H9 (cell line): ENCODE data around the gene PPP5C. TPM values are rescaled to one million over a fixed set of nuclear protein-coding genes. Genes with fewer than 3 reads are reported as not detected.
A peak's percentile ranks its signal among the peaks of the same experiment; 100 is the strongest.
"Not testable (repeated sequence)": the region's sequence is repeated elsewhere in the genome, so short reads cannot be mapped to it uniquely, and the experiment has no call there.

Experiments used
- DNase-seq: peaks from one replicate; pipeline ENCODE4 v3.0.0-alpha.2; 2017
- H2AFZ ChIP-seq: one replicate; pipeline ENCODE4 v1.6.1; 2013; ENCODE audit warnings: mild to moderate bottlenecking, low read length, control low read depth, moderate library complexity
- H2AK5ac ChIP-seq: 2 replicates; pipeline ENCODE4 v1.6.1; 2013; ENCODE audit warnings: low read length, control low read depth, mixed read lengths; ENCODE audit not compliant: insufficient read length
- H2BK120ac ChIP-seq: one replicate; pipeline ENCODE4 v1.6.1; 2013; ENCODE audit warnings: low read depth, mild to moderate bottlenecking, low read length, control low read depth, inconsistent platforms; ENCODE audit not compliant: poor library complexity, severe bottlenecking
- H2BK12ac ChIP-seq: 2 replicates; pipeline ENCODE4 v1.6.1; 2013; ENCODE audit warnings: low read length, control low read depth, mixed read lengths, low read depth; ENCODE audit not compliant: insufficient read length
- H2BK15ac ChIP-seq: 2 replicates; pipeline ENCODE4 v1.6.1; 2013; ENCODE audit warnings: low read depth, low read length, control low read depth
- H2BK20ac ChIP-seq: one replicate; pipeline ENCODE4 v1.6.1; 2013; ENCODE audit warnings: low read depth, mild to moderate bottlenecking, low read length, control low read depth, inconsistent platforms; ENCODE audit not compliant: poor library complexity, severe bottlenecking
- H2BK5ac ChIP-seq: 2 replicates; pipeline ENCODE4 v1.6.1; 2013; ENCODE audit warnings: low read length, control low read depth, mixed read lengths; ENCODE audit not compliant: insufficient read length
- H3K14ac ChIP-seq: 2 replicates; pipeline ENCODE4 v1.6.1; 2013; ENCODE audit warnings: low read length, control low read depth; ENCODE audit not compliant: insufficient read depth
- H3K18ac ChIP-seq: 2 replicates; pipeline ENCODE4 v1.6.1; 2013; ENCODE audit warnings: low read depth, mild to moderate bottlenecking, mixed read lengths, low read length, control low read depth; ENCODE audit not compliant: insufficient read length
- H3K23ac ChIP-seq: 2 replicates; pipeline ENCODE4 v1.6.1; 2013; ENCODE audit warnings: low read length, control low read depth, mixed read lengths, low read depth; ENCODE audit not compliant: insufficient read length
- H3K23me2 ChIP-seq: 2 replicates; pipeline ENCODE4 v1.6.1; 2013; ENCODE audit warnings: low read depth, mild to moderate bottlenecking, mixed read lengths, low read length, control low read depth; ENCODE audit not compliant: insufficient read length, poor library complexity, severe bottlenecking
- H3K27ac ChIP-seq: 2 replicates; pipeline ENCODE4 v1.5.1; 2013; ENCODE audit warnings: low read length, control low read depth, mixed read lengths, low read depth; ENCODE audit not compliant: insufficient read length
- H3K27me3 ChIP-seq: 2 replicates; pipeline ENCODE4 v1.6.1; 2013; ENCODE audit warnings: low read length, control low read depth, inconsistent platforms; ENCODE audit not compliant: insufficient read depth
- H3K4ac ChIP-seq: 2 replicates; pipeline ENCODE4 v1.6.1; 2013; ENCODE audit warnings: low read depth, mild to moderate bottlenecking, control low read depth, inconsistent platforms, low read length, moderate library complexity
- H3K4me1 ChIP-seq: 2 replicates; pipeline ENCODE4 v1.6.1; 2013; ENCODE audit warnings: low read length, control low read depth, inconsistent platforms; ENCODE audit not compliant: insufficient read depth
- H3K4me2 ChIP-seq: 2 replicates; pipeline ENCODE4 v1.6.1; 2013; ENCODE audit warnings: low read length, control low read depth, mixed read lengths; ENCODE audit not compliant: insufficient read length, insufficient read depth
- H3K56ac ChIP-seq: 2 replicates; pipeline ENCODE4 v1.6.1; 2013; ENCODE audit warnings: low read depth, mild to moderate bottlenecking, mixed read lengths, low read length, control low read depth; ENCODE audit not compliant: insufficient read length
- H3K79me1 ChIP-seq: 2 replicates; pipeline ENCODE4 v1.6.1; 2013; ENCODE audit warnings: low read depth, mild to moderate bottlenecking, moderate library complexity, low read length, control low read depth, inconsistent platforms; ENCODE audit not compliant: insufficient read depth, poor library complexity, severe bottlenecking
- H3K79me2 ChIP-seq: 2 replicates; pipeline ENCODE4 v1.6.1; 2013; ENCODE audit warnings: low read length, control low read depth, inconsistent platforms; ENCODE audit not compliant: insufficient read depth
- H3K9ac ChIP-seq: 2 replicates; pipeline ENCODE4 v1.6.1; 2013; ENCODE audit warnings: low read length, control low read depth, mixed read lengths; ENCODE audit not compliant: insufficient read length; ENCODE audit errors: extremely low read depth
- H3K9me3 ChIP-seq: one replicate; pipeline ENCODE4 v1.6.1; 2013; ENCODE audit warnings: low read depth, low read length, inconsistent platforms; ENCODE audit not compliant: control insufficient read depth
- H3T11ph ChIP-seq: one replicate; pipeline ENCODE4 v1.6.1; 2013; ENCODE audit warnings: mild to moderate bottlenecking, low read length, control low read depth, inconsistent platforms
- H4K20me1 ChIP-seq: one replicate; pipeline ENCODE4 v1.6.1; 2013; ENCODE audit not compliant: control insufficient read depth, insufficient read length, insufficient read depth
- H4K5ac ChIP-seq: 2 replicates; pipeline ENCODE4 v1.6.1; 2013; ENCODE audit warnings: low read depth, mild to moderate bottlenecking, mixed read lengths, low read length, control low read depth; ENCODE audit not compliant: insufficient read length
- H4K8ac ChIP-seq: replicated peaks from 2 replicates; pipeline ENCODE4 v1.6.1; 2013; ENCODE audit warnings: low read length, control low read depth, mixed read lengths, low read depth; ENCODE audit not compliant: insufficient read length
- H4K91ac ChIP-seq: 2 replicates; pipeline ENCODE4 v1.6.1; 2013; ENCODE audit warnings: low read depth, mild to moderate bottlenecking, moderate library complexity, mixed read lengths, low read length, control low read depth; ENCODE audit not compliant: insufficient read length
- H3K27ac Mint-ChIP-seq, 3 experiments: 2 replicates in 2 of 3; 3 replicates in 1 of 3; pipeline ENCODE4 v1.8.0; 2020 to 2021; ENCODE audit warnings: mixed read lengths in 3 of 3, mild to moderate bottlenecking in 1 of 3, moderate library complexity in 1 of 3
- H3K27me3 Mint-ChIP-seq: 2 replicates; pipeline ENCODE4 v1.8.0; 2021; ENCODE audit warnings: low read depth, mild to moderate bottlenecking, moderate library complexity, mixed read lengths
- H3K36me3 Mint-ChIP-seq, 3 experiments: 2 replicates in 2 of 3; 3 replicates in 1 of 3; pipeline ENCODE4 v1.8.0; 2020 to 2021; ENCODE audit warnings: low read depth in 3 of 3, mixed read lengths in 3 of 3; ENCODE audit not compliant: insufficient read depth in 1 of 3
- H3K4me1 Mint-ChIP-seq, 2 experiments: 2 replicates each; pipeline ENCODE4 v1.8.0; 2020; ENCODE audit warnings: mixed read lengths in 2 of 2
- H3K4me3 Mint-ChIP-seq, 2 experiments: 2 replicates in 1 of 2; 3 replicates in 1 of 2; pipeline ENCODE4 v1.8.0; 2020 to 2021; ENCODE audit warnings: mild to moderate bottlenecking in 2 of 2, mixed read lengths in 2 of 2, moderate library complexity in 1 of 2
- H3K9me3 Mint-ChIP-seq, 2 experiments: 2 replicates in 1 of 2; 3 replicates in 1 of 2; pipeline ENCODE4 v1.8.0; 2020; ENCODE audit warnings: mild to moderate bottlenecking in 2 of 2, mixed read lengths in 2 of 2, moderate library complexity in 1 of 2
- WGBS: extraction: QIAGEN DNeasy Blood & Tissue Kit; methylation state at CpG from one replicate; pipeline ENCODE4 v1.1.7; 2013; ENCODE audit warnings: missing lambda C conversion rate, low lambda C conversion rate, mixed read lengths; ENCODE audit not compliant: insufficient read length; ENCODE audit errors: extremely low coverage; 5-methylcytosine and 5-hydroxymethylcytosine counted together
- total RNA-seq: library from RNA; stranded (reverse); gene quantifications from 2 replicates; pipeline ENCODE4 v1.2.1, GENCODE V29; 2021
- TF ChIP-seq, protein P1 (sequence below): fragments of 200-600 bp; sonication (generic); conservative IDR thresholded peaks from 3 replicates; pipeline ENCODE4 v1.8.0; 2021; ENCODE audit warnings: antibody characterized with exemption, mild to moderate bottlenecking

Gene PPP5C
- total RNA-seq, 1 experiment from 2014 or later = 108 TPM

DNA sequence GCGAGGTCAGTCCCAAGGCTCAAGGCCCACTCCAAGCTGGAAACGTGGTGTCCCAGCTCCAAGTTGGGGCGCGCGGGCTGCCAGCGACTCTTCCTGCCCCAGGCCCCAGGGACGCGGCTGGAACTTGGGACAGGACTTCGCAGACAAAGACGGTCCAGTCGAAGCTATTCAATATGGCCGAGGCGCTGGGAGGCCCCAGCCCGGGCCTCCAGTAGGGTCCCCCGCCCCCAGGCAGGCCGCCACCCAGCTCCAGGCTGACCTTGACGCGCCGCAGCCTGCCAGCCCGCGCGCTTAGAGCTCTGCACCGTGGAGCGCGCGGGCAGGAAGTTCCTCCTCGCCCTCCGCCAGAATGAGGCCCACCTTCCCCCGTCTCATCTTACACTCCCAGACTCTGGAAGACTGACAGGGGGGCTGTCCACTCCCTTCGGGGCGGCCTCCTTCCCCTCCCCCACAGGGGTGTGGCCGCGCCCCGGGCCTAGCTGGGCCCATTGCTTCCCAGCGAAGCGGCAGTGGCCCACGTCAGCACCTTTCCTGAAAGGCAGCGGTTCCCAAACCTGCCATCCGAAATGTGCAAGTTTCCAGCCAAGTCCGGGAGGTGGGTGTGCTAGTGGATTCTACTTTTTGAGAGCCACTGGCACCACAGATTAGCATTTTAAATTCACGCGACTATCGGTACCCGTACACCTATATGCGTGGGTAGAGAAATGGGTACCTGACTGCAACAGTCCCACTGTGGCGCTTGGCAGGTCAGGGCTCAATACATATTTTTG is 66.6 kb downstream of the PPP5C start, which contains the start of gene CCDC8:
CCDC8 (minus strand) TSS at position 303 of the 770 bp plus-strand sequence. CDS start 754 bp downstream, outside the sequence.
- no peak within 1 kb of the TSS for H3K4ac ChIP-seq
- H2BK120ac ChIP-seq = no peak within 1 kb of the TSS
- H3K4me1 ChIP-seq = no peaks in the 10 kb centered on the region; the same call in 1 of the 2 replicates
- peak within 1 kb of the TSS; percentile 74 to 92 (median 85); a peak in 5 of 7 replicates for H3K27ac Mint-ChIP-seq
- peak within 1 kb of the TSS; percentile 90 to 94 for H3K4me3 Mint-ChIP-seq
- no peak within 1 kb of the TSS for H4K5ac ChIP-seq
- TF ChIP-seq, protein P1, sequence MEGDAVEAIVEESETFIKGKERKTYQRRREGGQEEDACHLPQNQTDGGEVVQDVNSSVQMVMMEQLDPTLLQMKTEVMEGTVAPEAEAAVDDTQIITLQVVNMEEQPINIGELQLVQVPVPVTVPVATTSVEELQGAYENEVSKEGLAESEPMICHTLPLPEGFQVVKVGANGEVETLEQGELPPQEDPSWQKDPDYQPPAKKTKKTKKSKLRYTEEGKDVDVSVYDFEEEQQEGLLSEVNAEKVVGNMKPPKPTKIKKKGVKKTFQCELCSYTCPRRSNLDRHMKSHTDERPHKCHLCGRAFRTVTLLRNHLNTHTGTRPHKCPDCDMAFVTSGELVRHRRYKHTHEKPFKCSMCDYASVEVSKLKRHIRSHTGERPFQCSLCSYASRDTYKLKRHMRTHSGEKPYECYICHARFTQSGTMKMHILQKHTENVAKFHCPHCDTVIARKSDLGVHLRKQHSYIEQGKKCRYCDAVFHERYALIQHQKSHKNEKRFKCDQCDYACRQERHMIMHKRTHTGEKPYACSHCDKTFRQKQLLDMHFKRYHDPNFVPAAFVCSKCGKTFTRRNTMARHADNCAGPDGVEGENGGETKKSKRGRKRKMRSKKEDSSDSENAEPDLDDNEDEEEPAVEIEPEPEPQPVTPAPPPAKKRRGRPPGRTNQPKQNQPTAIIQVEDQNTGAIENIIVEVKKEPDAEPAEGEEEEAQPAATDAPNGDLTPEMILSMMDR = no peak
- no peak within 1 kb of the TSS for H4K91ac ChIP-seq
- no peak within 1 kb of the TSS for H2AK5ac ChIP-seq
- H3K23ac ChIP-seq = no peak within 1 kb of the TSS
- H2BK5ac ChIP-seq = no peak within 1 kb of the TSS
- H3K79me1 ChIP-seq = peaks cover 7% of the 10 kb centered on the region
- no peaks in the 10 kb centered on the region for H3K27me3 ChIP-seq
- no peak within 1 kb of the TSS for H3T11ph ChIP-seq
- peaks cover 36 to 48% of the 10 kb centered on the region in 2 experiments for H3K4me1 Mint-ChIP-seq
- no peak within 1 kb of the TSS for H2BK20ac ChIP-seq
- H3K36me3 Mint-ChIP-seq = peaks cover 11 to 17% (median 12%) of the 10 kb centered on the region in 3 experiments
- no peak within 1 kb of the TSS for H3K27ac ChIP-seq
- H3K18ac ChIP-seq = peak within 1 kb of the TSS; percentile 72
- H3K14ac ChIP-seq = peak within 1 kb of the TSS; percentile 82
- no peak within 1 kb of the TSS for H3K56ac ChIP-seq
- peaks cover 17% of the 10 kb centered on the region for H3K27me3 Mint-ChIP-seq
- H3K9ac ChIP-seq = peak within 1 kb of the TSS; percentile 78
- no peak within 1 kb of the TSS for H4K8ac ChIP-seq
- no peaks in the 10 kb centered on the region for H4K20me1 ChIP-seq
- H2BK12ac ChIP-seq = no peak within 1 kb of the TSS
- peak within 1 kb of the TSS; percentile 90 for H3K4me2 ChIP-seq
- no peaks in the 10 kb centered on the region; a peak in 3 of 5 replicates for H3K9me3 Mint-ChIP-seq
- peak; percentile 97 for DNase-seq
- H2AFZ ChIP-seq = no peak within 1 kb of the TSS
- H3K9me3 ChIP-seq = no peaks in the 10 kb centered on the region
- peaks cover 6% of the 10 kb centered on the region; the same call in 1 of the 2 replicates for H3K79me2 ChIP-seq
- no peak within 1 kb of the TSS for H2BK15ac ChIP-seq
- WGBS = no CpG with 5 or more reads among the region's 46 CpGs
- peaks cover 24% of the 10 kb centered on the region for H3K23me2 ChIP-seq

DNA sequence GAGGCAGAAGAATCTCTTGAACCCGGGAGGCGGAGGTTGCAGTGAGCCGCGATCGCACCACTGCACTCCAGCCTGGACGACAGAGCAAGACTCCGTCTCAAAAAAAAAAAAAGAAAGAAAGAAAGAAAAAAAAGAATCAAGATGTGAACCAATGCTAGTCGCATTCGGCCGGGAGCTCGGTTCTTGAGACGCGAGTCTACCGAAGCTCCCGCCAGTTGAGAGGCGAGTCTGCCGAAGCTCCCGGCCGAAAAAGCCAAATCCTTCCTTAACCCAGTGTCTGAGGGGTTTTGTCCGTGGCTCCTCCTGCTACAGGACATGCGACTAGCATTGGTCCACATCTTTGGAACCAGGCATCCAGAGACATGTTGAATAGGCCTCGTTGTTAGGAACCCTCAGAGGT is 68.0 kb downstream of the PPP5C start:
- H3K56ac ChIP-seq, DNase-seq, H3K79me1 ChIP-seq, H3K79me2 ChIP-seq, H3K23ac ChIP-seq, H3K27me3 ChIP-seq, H3K18ac ChIP-seq, H4K8ac ChIP-seq, H3K9ac ChIP-seq, H3K9me3 Mint-ChIP-seq, H3K4me2 ChIP-seq, H2BK20ac ChIP-seq, H4K20me1 ChIP-seq, H2AK5ac ChIP-seq, H3K4me3 Mint-ChIP-seq, H2BK5ac ChIP-seq, H3T11ph ChIP-seq, H4K91ac ChIP-seq, H3K14ac ChIP-seq, H3K4me1 ChIP-seq, H4K5ac ChIP-seq, H3K27ac Mint-ChIP-seq, H2BK12ac ChIP-seq, H3K4ac ChIP-seq, H2BK15ac ChIP-seq, H2AFZ ChIP-seq, H3K27ac ChIP-seq, H3K9me3 ChIP-seq: not testable (repeated sequence)
- peaks cover 11 to 17% (median 12%) of the 10 kb centered on the region in 3 experiments for H3K36me3 Mint-ChIP-seq
- H3K4me1 Mint-ChIP-seq = peaks cover 31 to 43% of the 10 kb centered on the region in 2 experiments
- H3K23me2 ChIP-seq = peaks cover 20% of the 10 kb centered on the region
- peak overlapping the region; percentile 54 for H2BK120ac ChIP-seq
- H3K27me3 Mint-ChIP-seq = peaks cover 15% of the 10 kb centered on the region
- no CpG with 5 or more reads among the region's 22 CpGs for WGBS
